ENCODE measurements around the gene GPC4.

GPC4 gene

GRCh38 chrX:133376422-133376821 is 38.9 kb downstream of the GPC4 start:
- H3K4me1 ChIP-seq (ENCODE audit: insufficient read depth, low read length, severe bottlenecking), result peaks cover 18% of the 10 kb centered on the region
- TF ChIP-seq EZH2 (IDR thresholded peaks at IDR 0.05; ENCODE audit: borderline replicate concordance, low read length), result no peak
- no peak for TF ChIP-seq CTCF (IDR thresholded peaks at IDR 0.05; ENCODE audit: low read length)
- H3K4me2 ChIP-seq (ENCODE audit: low read length), result no peak overlapping the region
- no peaks in the 10 kb centered on the region for H3K79me2 ChIP-seq (ENCODE audit: insufficient read depth, low read length)
- H3F3A ChIP-seq (ENCODE audit: insufficient read depth, low read length), result no peaks in the 10 kb centered on the region
- no peaks in the 10 kb centered on the region for H3K9me2 ChIP-seq (ENCODE audit: low read depth, low read length)
- H3K36me3 ChIP-seq (ENCODE audit: insufficient read depth, low read length), result no peaks in the 10 kb centered on the region
- no peak overlapping the region for H3K27ac ChIP-seq (ENCODE audit: low read depth, low read length, poor library complexity, severe bottlenecking)
- H3K9me3 ChIP-seq (ENCODE audit: low read length), result no peaks in the 10 kb centered on the region
- no peak overlapping the region for H3K4me3 ChIP-seq (ENCODE audit: low read depth, low read length, poor library complexity, severe bottlenecking)
- no peaks in the 10 kb centered on the region for H3K27me3 ChIP-seq (ENCODE audit: insufficient read depth, low read length)
- H3K9ac ChIP-seq (ENCODE audit: low read length), result no peak overlapping the region
- no peaks in the 10 kb centered on the region for H4K20me1 ChIP-seq (ENCODE audit: insufficient read depth, low read length)
- H2AFZ ChIP-seq (ENCODE audit: low read length), result no peak overlapping the region

- H3K27ac ChIP-seq (ENCODE audit: low read depth, low read length, poor library complexity, severe bottlenecking), result no peak overlapping the region
- no peak overlapping the region for H3K4me3 ChIP-seq (ENCODE audit: low read depth, low read length, poor library complexity, severe bottlenecking)
- no peaks in the 10 kb centered on the region for H3K79me2 ChIP-seq (ENCODE audit: insufficient read depth, low read length)
- no peaks in the 10 kb centered on the region for H3K36me3 ChIP-seq (ENCODE audit: insufficient read depth, low read length)
- no peaks in the 10 kb centered on the region for H4K20me1 ChIP-seq (ENCODE audit: insufficient read depth, low read length)
- H3F3A ChIP-seq (ENCODE audit: insufficient read depth, low read length), result no peaks in the 10 kb centered on the region
- no peak overlapping the region for H2AFZ ChIP-seq (ENCODE audit: low read length)
- no peak for TF ChIP-seq EZH2 (IDR thresholded peaks at IDR 0.05; ENCODE audit: borderline replicate concordance, low read length)
- TF ChIP-seq CTCF (IDR thresholded peaks at IDR 0.05; ENCODE audit: low read length), result no peak
- no peak overlapping the region for H3K4me2 ChIP-seq (ENCODE audit: low read length)
- no peak overlapping the region for H3K9ac ChIP-seq (ENCODE audit: low read length)
- peaks cover 12% of the 10 kb centered on the region for H3K4me1 ChIP-seq (ENCODE audit: insufficient read depth, low read length, severe bottlenecking)
- H3K27me3 ChIP-seq (ENCODE audit: insufficient read depth, low read length), result no peaks in the 10 kb centered on the region
- H3K9me2 ChIP-seq (ENCODE audit: low read depth, low read length), result no peaks in the 10 kb centered on the region
- no peaks in the 10 kb centered on the region for H3K9me3 ChIP-seq (ENCODE audit: low read length)
Observed at GRCh38 chrX:133375615-133376340, 39.5 kb downstream of the GPC4 start.

- no peaks in the 10 kb centered on the region for H3K79me2 ChIP-seq (ENCODE audit: insufficient read depth, low read length)
- no peaks in the 10 kb centered on the region for H4K20me1 ChIP-seq (ENCODE audit: insufficient read depth, low read length)
- H3K27me3 ChIP-seq (ENCODE audit: insufficient read depth, low read length), result no peaks in the 10 kb centered on the region
- H3K9me3 ChIP-seq (ENCODE audit: low read length), result no peaks in the 10 kb centered on the region
- no peak overlapping the region for H3K4me2 ChIP-seq (ENCODE audit: low read length)
- H3K4me3 ChIP-seq (ENCODE audit: low read depth, low read length, poor library complexity, severe bottlenecking), result no peak overlapping the region
- H3K4me1 ChIP-seq (ENCODE audit: insufficient read depth, low read length, severe bottlenecking), result peaks cover 9% of the 10 kb centered on the region
- no peak for TF ChIP-seq CTCF (IDR thresholded peaks at IDR 0.05; ENCODE audit: low read length)
- no peak for TF ChIP-seq EZH2 (IDR thresholded peaks at IDR 0.05; ENCODE audit: borderline replicate concordance, low read length)
- H3K9me2 ChIP-seq (ENCODE audit: low read depth, low read length), result no peaks in the 10 kb centered on the region
- no peaks in the 10 kb centered on the region for H3K36me3 ChIP-seq (ENCODE audit: insufficient read depth, low read length)
- no peak overlapping the region for H3K9ac ChIP-seq (ENCODE audit: low read length)
- H3K27ac ChIP-seq (ENCODE audit: low read depth, low read length, poor library complexity, severe bottlenecking), result no peak overlapping the region
- no peaks in the 10 kb centered on the region for H3F3A ChIP-seq (ENCODE audit: insufficient read depth, low read length)
- H2AFZ ChIP-seq (ENCODE audit: low read length), result no peak overlapping the region
Observed at GRCh38 chrX:133374874-133375387, 40.4 kb downstream of the GPC4 start.

All from OCI-LY1 (cell line).